Osteocyte (in vitro differentiated cells): ENCODE data around the gene MTPN. TPM values are rescaled to one million over a fixed set of nuclear protein-coding genes. Genes with fewer than 3 reads are reported as not detected.
A peak's percentile ranks its signal among the peaks of the same experiment; 100 is the strongest.

Experiments
- DNase-seq: peaks from one replicate; pipeline ENCODE4 v3.0.0; 2021; ENCODE audit warnings: mixed read lengths; ENCODE audit not compliant: unreplicated experiment; ENCODE audit errors: extremely low spot score
- H3K27ac Mint-ChIP-seq: one replicate; pipeline ENCODE4 v1.8.0; 2021; ENCODE audit warnings: mild to moderate bottlenecking, mixed read lengths; ENCODE audit not compliant: unreplicated experiment
- H3K27me3 Mint-ChIP-seq: one replicate; pipeline ENCODE4 v1.8.0; 2021; ENCODE audit warnings: mixed read lengths; ENCODE audit not compliant: unreplicated experiment
- H3K36me3 Mint-ChIP-seq: one replicate; pipeline ENCODE4 v1.8.0; 2021; ENCODE audit warnings: mixed read lengths; ENCODE audit not compliant: unreplicated experiment
- H3K4me1 Mint-ChIP-seq: one replicate; pipeline ENCODE4 v1.8.0; 2021; ENCODE audit warnings: mixed read lengths; ENCODE audit not compliant: unreplicated experiment
- H3K4me3 Mint-ChIP-seq: one replicate; pipeline ENCODE4 v1.8.0; 2021; ENCODE audit warnings: mild to moderate bottlenecking, moderate library complexity, mixed read lengths; ENCODE audit not compliant: unreplicated experiment
- H3K9me3 Mint-ChIP-seq: one replicate; pipeline ENCODE4 v1.8.0; 2021; ENCODE audit warnings: mixed read lengths; ENCODE audit not compliant: unreplicated experiment
- CTCF ChIP-seq: fragments of 200-600 bp; sonication (generic); IDR thresholded peaks from 2 replicates; pipeline ENCODE4 v1.5.0; 2021; ENCODE audit warnings: antibody characterized with exemption, mild to moderate bottlenecking, moderate library complexity
- total RNA-seq: library from RNA; stranded (reverse); gene quantifications from 2 replicates; pipeline ENCODE4 v1.2.1, GENCODE V29; 2021

The MTPN gene
- total RNA-seq, 1 donor from 2014 or later = 140 TPM

- no peak for DNase-seq
- no peaks in the 10 kb centered on the region for H3K9me3 Mint-ChIP-seq
- H3K4me1 Mint-ChIP-seq = peaks cover 46% of the 10 kb centered on the region
- no peak for TF ChIP-seq CTCF
- peak overlapping the region; percentile 84 for H3K27ac Mint-ChIP-seq
- H3K4me3 Mint-ChIP-seq = peak overlapping the region; percentile 40
- no peaks in the 10 kb centered on the region for H3K27me3 Mint-ChIP-seq
- no peaks in the 10 kb centered on the region for H3K36me3 Mint-ChIP-seq
These were observed 16.3 kb downstream of the MTPN start for GRCh38 chr7:135960709-135961451.

- TF ChIP-seq CTCF = no peak
- H3K36me3 Mint-ChIP-seq = peaks cover 3% of the 10 kb centered on the region
- H3K27ac Mint-ChIP-seq = peak overlapping the region; percentile 84
- DNase-seq = no peak
- peak overlapping the region; percentile 40 for H3K4me3 Mint-ChIP-seq
- peaks cover 39% of the 10 kb centered on the region for H3K4me1 Mint-ChIP-seq
- no peaks in the 10 kb centered on the region for H3K27me3 Mint-ChIP-seq
- no peaks in the 10 kb centered on the region for H3K9me3 Mint-ChIP-seq
These were observed 17.4 kb downstream of the MTPN start for GRCh38 chr7:135959646-135960363.

- TF ChIP-seq CTCF = no peak
- H3K36me3 Mint-ChIP-seq = peaks cover 3% of the 10 kb centered on the region
- H3K27ac Mint-ChIP-seq = no peak overlapping the region
- no peaks in the 10 kb centered on the region for H3K9me3 Mint-ChIP-seq
- no peaks in the 10 kb centered on the region for H3K27me3 Mint-ChIP-seq
- peaks cover 37% of the 10 kb centered on the region for H3K4me1 Mint-ChIP-seq
- no peak for DNase-seq
- H3K4me3 Mint-ChIP-seq = no peak overlapping the region
These were observed 19.0 kb downstream of the MTPN start for GRCh38 chr7:135958173-135958572.

GRCh38 chr7:135957627-135958026 is 19.5 kb downstream of the MTPN start:
- TF ChIP-seq CTCF = no peak
- H3K9me3 Mint-ChIP-seq = no peaks in the 10 kb centered on the region
- H3K4me3 Mint-ChIP-seq = no peak overlapping the region
- H3K36me3 Mint-ChIP-seq = peaks cover 3% of the 10 kb centered on the region
- no peak overlapping the region for H3K27ac Mint-ChIP-seq
- H3K4me1 Mint-ChIP-seq = peaks cover 31% of the 10 kb centered on the region
- no peak for DNase-seq
- H3K27me3 Mint-ChIP-seq = no peaks in the 10 kb centered on the region

- Mint-ChIP-seq H3K27me3 (no peaks in the 10 kb centered on the region), H3K4me1 (peaks cover 23% of the 10 kb centered on the region), H3K27ac (no peak overlapping the region), H3K9me3 (no peaks in the 10 kb centered on the region), H3K4me3 (no peak overlapping the region), H3K36me3 (peaks cover 3% of the 10 kb centered on the region)
- TF ChIP-seq CTCF = no peak
- DNase-seq = no peak
These were observed 20.8 kb downstream of the MTPN start for GRCh38 chr7:135956393-135956792.
